HCT116 (cell line): ENCODE measurements around the gene HOXD1. TPM values are rescaled to one million over a fixed set of nuclear protein-coding genes. Genes with fewer than 3 reads are reported as not detected.

ENCODE experiments used
- ATAC-seq: fragments of 200-7000 bp; cut with Tn5 transposase; 2 replicates; pipeline ENCODE4 v1.9.1; 2020; ENCODE audit warnings: mild to moderate bottlenecking, moderate library complexity
- BruUV-seq: library from RNA; stranded (reverse); fragments of 400-500 nt; replicated peaks from 2 replicates; lab custom pipeline; 2021; lab: Mats Ljungman, UMichigan
- CTCF ChIA-PET: fragments of 300-600 bp; sonication (Branson Sonifier 250); formaldehyde crosslinking; loops from one replicate; lab custom pipeline; 2021; ENCODE audit warnings: antibody characterized with exemption; lab: Charles Lee
- POLR2A ChIA-PET: fragments of 300-600, 350-600 bp; sonication (Branson Sonifier 250); formaldehyde crosslinking; loops from one replicate; lab custom pipeline; 2021; ENCODE audit warnings: antibody characterized with exemption; lab: Charles Lee
- RAD21 ChIA-PET, 2 experiments: fragments of 300-600 bp; sonication (Branson Sonifier 250); formaldehyde crosslinking; loops; one replicate each; lab custom pipeline; 2023; ENCODE audit warnings: low total read pairs in 2 of 2; ENCODE audit not compliant: uncharacterized antibody in 2 of 2, unreplicated experiment in 2 of 2, low non-redundant PET in 1 of 2; lab: Charles Lee
- DNase-seq: peaks from one replicate; pipeline ENCODE4 v3.0.0-alpha.2; 2010; ENCODE audit warnings: low read depth, low spot score
- H2AFZ ChIP-seq: fragments of 200-600 bp; shearing (Covaris generic), sonication (generic); 2 replicates; pipeline ENCODE4 v1.6.1; 2017; ENCODE audit warnings: low read depth, mixed run types, mixed read lengths, antibody characterized with exemption, low read length; ENCODE audit not compliant: poor library complexity, severe bottlenecking
- H3K27ac ChIP-seq: 2 replicates; pipeline ENCODE4 v1.5.1; 2012; ENCODE audit warnings: low read depth, low read length
- H3K27me3 ChIP-seq: fragments of 200-600 bp; sonication (generic); 2 replicates; pipeline ENCODE4 v1.6.1; 2016; ENCODE audit warnings: mixed run types, low read length, mixed read lengths; ENCODE audit not compliant: insufficient read depth
- H3K36me3 ChIP-seq, 2 experiments: fragments of 200-500 bp in 1 of 2; fragments of 200-600 bp in 1 of 2; sonication (Bioruptor generic) in 1 of 2; sonication (generic) in 1 of 2; 2 replicates each; pipeline versions ENCODE4 v1.5.1 to v1.6.1; 2014 to 2016; ENCODE audit warnings: low read length in 2 of 2, inconsistent platforms in 1 of 2, mixed read lengths in 1 of 2, mixed run types in 1 of 2; ENCODE audit not compliant: insufficient read depth in 2 of 2, control insufficient read depth in 1 of 2
- H3K4me1 ChIP-seq, 2 experiments: fragments of 200-600 bp in 1 of 2; sonication (generic) in 1 of 2; 2 replicates each; pipeline versions ENCODE4 v1.5.1 to v1.6.1; 2012 to 2017; ENCODE audit warnings: low read length in 2 of 2, inconsistent platforms in 1 of 2, mild to moderate bottlenecking in 1 of 2, mixed read lengths in 1 of 2, mixed run types in 1 of 2, moderate library complexity in 1 of 2; ENCODE audit not compliant: insufficient read depth in 2 of 2, control insufficient read depth in 1 of 2
- H3K4me2 ChIP-seq: fragments of 200-600 bp; sonication (generic); 2 replicates; pipeline ENCODE4 v1.6.1; 2017; ENCODE audit warnings: mixed run types, low read length, mixed read lengths
- H3K4me3 ChIP-seq, 2 experiments: fragments of 200-600 bp in 1 of 2; sonication (generic) in 1 of 2; replicated peaks in 1 of 2; 2 replicates each; pipeline ENCODE4 v1.5.1; 2011 to 2016; ENCODE audit warnings: low read length in 2 of 2, control low read depth in 1 of 2, low read depth in 1 of 2, mild to moderate bottlenecking in 1 of 2, mixed read lengths in 1 of 2, mixed run types in 1 of 2
- H3K79me2 ChIP-seq: fragments of 200-600 bp; sonication (generic); 2 replicates; pipeline ENCODE4 v1.6.1; 2017; ENCODE audit warnings: mild to moderate bottlenecking, mixed run types, low read length, moderate library complexity, mixed read lengths; ENCODE audit not compliant: insufficient read depth
- H3K9ac ChIP-seq: fragments of 200-600 bp; sonication (generic); 2 replicates; pipeline ENCODE4 v1.6.1; 2016; ENCODE audit warnings: low read length, mixed read lengths
- H3K9me2 ChIP-seq: fragments of 200-600 bp; sonication (generic), shearing (Covaris generic); 2 replicates; pipeline ENCODE4 v1.6.1; 2017; ENCODE audit warnings: mixed run types, mild to moderate bottlenecking, moderate library complexity; ENCODE audit not compliant: insufficient read depth
- H3K9me3 ChIP-seq, 2 experiments: fragments of 200-500 bp in 1 of 2; fragments of 200-600 bp in 1 of 2; sonication (Bioruptor generic) in 1 of 2; sonication (generic) in 1 of 2; 2 replicates each; pipeline ENCODE4 v1.6.1; 2014 to 2017; ENCODE audit warnings: low read length in 2 of 2, mixed read lengths in 2 of 2, inconsistent platforms in 1 of 2, low read depth in 1 of 2, mild to moderate bottlenecking in 1 of 2, mixed run types in 1 of 2, moderate library complexity in 1 of 2; ENCODE audit not compliant: control insufficient read depth in 1 of 2, insufficient read depth in 1 of 2
- H4K20me1 ChIP-seq: fragments of 200-600 bp; sonication (generic), shearing (Covaris generic); 2 replicates; pipeline ENCODE4 v1.6.1; 2017; ENCODE audit warnings: mixed run types, mild to moderate bottlenecking, moderate library complexity; ENCODE audit not compliant: insufficient read depth
- CBX3 ChIP-seq: IDR thresholded peaks from 2 replicates; pipeline ENCODE4 v1.6.1; 2012; ENCODE audit warnings: low read depth
- EGR1 ChIP-seq: IDR thresholded peaks from 2 replicates; pipeline ENCODE4 v1.6.1; 2012; ENCODE audit warnings: low read depth
- MAX ChIP-seq: IDR thresholded peaks from 2 replicates; pipeline ENCODE4 v1.6.1; 2012
- SP1 ChIP-seq: IDR thresholded peaks from 2 replicates; pipeline ENCODE4 v1.6.1; 2012; ENCODE audit warnings: low read depth
- ZBTB33 ChIP-seq: IDR thresholded peaks from 2 replicates; pipeline ENCODE4 v1.6.1; 2011; ENCODE audit warnings: mild to moderate bottlenecking, low read length, moderate library complexity; ENCODE audit not compliant: insufficient replicate concordance; ENCODE audit errors: extremely low read depth
- intact Hi-C: fragments of 100-400 bp; cut with micrococcal nuclease; formaldehyde crosslinking; loops from 2 replicates; pipeline ENCODE4 v1.10.0; 2022
- total RNA-seq: library from RNA; stranded (reverse); gene quantifications from one replicate; pipeline ENCODE4 v1.2.1, GENCODE V29; 2021; ENCODE audit not compliant: unreplicated experiment

The HOXD1 gene
- total RNA-seq, 1 experiment from 2014 or later, result not detected

- H3K4me3 ChIP-seq, result no peak overlapping the region
- H3K79me2 ChIP-seq, result no peaks in the 10 kb centered on the region
- no peak overlapping the region for H2AFZ ChIP-seq
- intact Hi-C loops, result no loop called here
- no peaks in the 10 kb centered on the region for H3K4me1 ChIP-seq
- no peaks in the 10 kb centered on the region for H3K27me3 ChIP-seq
- POLR2A ChIA-PET, result no interaction called here
- CTCF ChIA-PET, result interaction anchor here (1.0 kb wide), 1 partner anchor 299 kb away, joined by 3 read pairs; no protein-coding TSS in a partner anchor
- RAD21 ChIA-PET, result no interaction called here
- no TSS peak for BruUV-seq
- no peak overlapping the region for H3K27ac ChIP-seq
- no peak for DNase-seq
- TF ChIP-seq EGR1 (no peak), ZBTB33 (no peak), CBX3 (no peak), SP1 (no peak)
- H3K4me2 ChIP-seq, result no peak overlapping the region
- H4K20me1 ChIP-seq, result no peaks in the 10 kb centered on the region
- no peaks in the 10 kb centered on the region for H3K36me3 ChIP-seq
- no peak overlapping the region for H3K9ac ChIP-seq
- ATAC-seq, result no peak
- H3K9me2 ChIP-seq, result no peaks in the 10 kb centered on the region
- H3K9me3 ChIP-seq, result no peaks in the 10 kb centered on the region
Observed at GRCh38 chr2:176155356-176156044, 33.0 kb upstream of the HOXD1 start.

GRCh38 chr2:176156301-176156806 lies 32.1 kb upstream of the HOXD1 start:
- no peak overlapping the region for H2AFZ ChIP-seq
- no peak overlapping the region for H3K9ac ChIP-seq
- H3K27ac ChIP-seq, result no peak overlapping the region
- H3K4me3 ChIP-seq, result no peak overlapping the region
- no peaks in the 10 kb centered on the region for H3K36me3 ChIP-seq
- ATAC-seq (no peak), DNase-seq (no peak)
- no peak for TF ChIP-seq MAX
- ChIA-PET POLR2A (no interaction called here), CTCF (no interaction called here), RAD21 (no interaction called here)
- H3K27me3 ChIP-seq, result no peaks in the 10 kb centered on the region
- BruUV-seq, result no TSS peak
- intact Hi-C loops, result no loop called here
- no peak overlapping the region for H3K4me2 ChIP-seq
- H3K4me1 ChIP-seq, result no peaks in the 10 kb centered on the region
- no peaks in the 10 kb centered on the region for H3K79me2 ChIP-seq
- no peaks in the 10 kb centered on the region for H3K9me3 ChIP-seq
- no peaks in the 10 kb centered on the region for H3K9me2 ChIP-seq
- H4K20me1 ChIP-seq, result no peaks in the 10 kb centered on the region
